H9 (cell line): ENCODE data around the gene PDXK. TPM values are rescaled to one million over a fixed set of nuclear protein-coding genes. Genes with fewer than 3 reads are reported as not detected.

Source experiments
- DNase-seq: peaks from one replicate; pipeline ENCODE4 v3.0.0-alpha.2; 2017
- H2AFZ ChIP-seq: one replicate; pipeline ENCODE4 v1.6.1; 2013; ENCODE audit warnings: mild to moderate bottlenecking, low read length, control low read depth, moderate library complexity
- H2AK5ac ChIP-seq: 2 replicates; pipeline ENCODE4 v1.6.1; 2013; ENCODE audit warnings: low read length, control low read depth, mixed read lengths; ENCODE audit not compliant: insufficient read length
- H2BK120ac ChIP-seq: one replicate; pipeline ENCODE4 v1.6.1; 2013; ENCODE audit warnings: low read depth, mild to moderate bottlenecking, low read length, control low read depth, inconsistent platforms; ENCODE audit not compliant: poor library complexity, severe bottlenecking
- H2BK12ac ChIP-seq: 2 replicates; pipeline ENCODE4 v1.6.1; 2013; ENCODE audit warnings: low read length, control low read depth, mixed read lengths, low read depth; ENCODE audit not compliant: insufficient read length
- H2BK15ac ChIP-seq: 2 replicates; pipeline ENCODE4 v1.6.1; 2013; ENCODE audit warnings: low read depth, low read length, control low read depth
- H2BK20ac ChIP-seq: one replicate; pipeline ENCODE4 v1.6.1; 2013; ENCODE audit warnings: low read depth, mild to moderate bottlenecking, low read length, control low read depth, inconsistent platforms; ENCODE audit not compliant: poor library complexity, severe bottlenecking
- H2BK5ac ChIP-seq: 2 replicates; pipeline ENCODE4 v1.6.1; 2013; ENCODE audit warnings: low read length, control low read depth, mixed read lengths; ENCODE audit not compliant: insufficient read length
- H3K14ac ChIP-seq: 2 replicates; pipeline ENCODE4 v1.6.1; 2013; ENCODE audit warnings: low read length, control low read depth; ENCODE audit not compliant: insufficient read depth
- H3K18ac ChIP-seq: 2 replicates; pipeline ENCODE4 v1.6.1; 2013; ENCODE audit warnings: low read depth, mild to moderate bottlenecking, mixed read lengths, low read length, control low read depth; ENCODE audit not compliant: insufficient read length
- H3K23ac ChIP-seq: 2 replicates; pipeline ENCODE4 v1.6.1; 2013; ENCODE audit warnings: low read length, control low read depth, mixed read lengths, low read depth; ENCODE audit not compliant: insufficient read length
- H3K23me2 ChIP-seq: 2 replicates; pipeline ENCODE4 v1.6.1; 2013; ENCODE audit warnings: low read depth, mild to moderate bottlenecking, mixed read lengths, low read length, control low read depth; ENCODE audit not compliant: insufficient read length, poor library complexity, severe bottlenecking
- H3K27ac ChIP-seq: 2 replicates; pipeline ENCODE4 v1.5.1; 2013; ENCODE audit warnings: low read length, control low read depth, mixed read lengths, low read depth; ENCODE audit not compliant: insufficient read length
- H3K27me3 ChIP-seq: 2 replicates; pipeline ENCODE4 v1.6.1; 2013; ENCODE audit warnings: low read length, control low read depth, inconsistent platforms; ENCODE audit not compliant: insufficient read depth
- H3K4ac ChIP-seq: 2 replicates; pipeline ENCODE4 v1.6.1; 2013; ENCODE audit warnings: low read depth, mild to moderate bottlenecking, control low read depth, inconsistent platforms, low read length, moderate library complexity
- H3K4me1 ChIP-seq: 2 replicates; pipeline ENCODE4 v1.6.1; 2013; ENCODE audit warnings: low read length, control low read depth, inconsistent platforms; ENCODE audit not compliant: insufficient read depth
- H3K4me2 ChIP-seq: 2 replicates; pipeline ENCODE4 v1.6.1; 2013; ENCODE audit warnings: low read length, control low read depth, mixed read lengths; ENCODE audit not compliant: insufficient read length, insufficient read depth
- H3K56ac ChIP-seq: 2 replicates; pipeline ENCODE4 v1.6.1; 2013; ENCODE audit warnings: low read depth, mild to moderate bottlenecking, mixed read lengths, low read length, control low read depth; ENCODE audit not compliant: insufficient read length
- H3K79me1 ChIP-seq: 2 replicates; pipeline ENCODE4 v1.6.1; 2013; ENCODE audit warnings: low read depth, mild to moderate bottlenecking, moderate library complexity, low read length, control low read depth, inconsistent platforms; ENCODE audit not compliant: insufficient read depth, poor library complexity, severe bottlenecking
- H3K79me2 ChIP-seq: 2 replicates; pipeline ENCODE4 v1.6.1; 2013; ENCODE audit warnings: low read length, control low read depth, inconsistent platforms; ENCODE audit not compliant: insufficient read depth
- H3K9ac ChIP-seq: 2 replicates; pipeline ENCODE4 v1.6.1; 2013; ENCODE audit warnings: low read length, control low read depth, mixed read lengths; ENCODE audit not compliant: insufficient read length; ENCODE audit errors: extremely low read depth
- H3K9me3 ChIP-seq: one replicate; pipeline ENCODE4 v1.6.1; 2013; ENCODE audit warnings: low read depth, low read length, inconsistent platforms; ENCODE audit not compliant: control insufficient read depth
- H3T11ph ChIP-seq: one replicate; pipeline ENCODE4 v1.6.1; 2013; ENCODE audit warnings: mild to moderate bottlenecking, low read length, control low read depth, inconsistent platforms
- H4K20me1 ChIP-seq: one replicate; pipeline ENCODE4 v1.6.1; 2013; ENCODE audit not compliant: control insufficient read depth, insufficient read length, insufficient read depth
- H4K5ac ChIP-seq: 2 replicates; pipeline ENCODE4 v1.6.1; 2013; ENCODE audit warnings: low read depth, mild to moderate bottlenecking, mixed read lengths, low read length, control low read depth; ENCODE audit not compliant: insufficient read length
- H4K8ac ChIP-seq: replicated peaks from 2 replicates; pipeline ENCODE4 v1.6.1; 2013; ENCODE audit warnings: low read length, control low read depth, mixed read lengths, low read depth; ENCODE audit not compliant: insufficient read length
- H4K91ac ChIP-seq: 2 replicates; pipeline ENCODE4 v1.6.1; 2013; ENCODE audit warnings: low read depth, mild to moderate bottlenecking, moderate library complexity, mixed read lengths, low read length, control low read depth; ENCODE audit not compliant: insufficient read length
- H3K27ac Mint-ChIP-seq, 3 experiments: 2 replicates in 2 of 3; 3 replicates in 1 of 3; pipeline ENCODE4 v1.8.0; 2020 to 2021; ENCODE audit warnings: mixed read lengths in 3 of 3, mild to moderate bottlenecking in 1 of 3, moderate library complexity in 1 of 3
- H3K27me3 Mint-ChIP-seq: 2 replicates; pipeline ENCODE4 v1.8.0; 2021; ENCODE audit warnings: low read depth, mild to moderate bottlenecking, moderate library complexity, mixed read lengths
- H3K36me3 Mint-ChIP-seq, 3 experiments: 2 replicates in 2 of 3; 3 replicates in 1 of 3; pipeline ENCODE4 v1.8.0; 2020 to 2021; ENCODE audit warnings: low read depth in 3 of 3, mixed read lengths in 3 of 3; ENCODE audit not compliant: insufficient read depth in 1 of 3
- H3K4me1 Mint-ChIP-seq, 2 experiments: 2 replicates each; pipeline ENCODE4 v1.8.0; 2020; ENCODE audit warnings: mixed read lengths in 2 of 2
- H3K4me3 Mint-ChIP-seq, 2 experiments: 2 replicates in 1 of 2; 3 replicates in 1 of 2; pipeline ENCODE4 v1.8.0; 2020 to 2021; ENCODE audit warnings: mild to moderate bottlenecking in 2 of 2, mixed read lengths in 2 of 2, moderate library complexity in 1 of 2
- H3K9me3 Mint-ChIP-seq, 2 experiments: 2 replicates in 1 of 2; 3 replicates in 1 of 2; pipeline ENCODE4 v1.8.0; 2020; ENCODE audit warnings: mild to moderate bottlenecking in 2 of 2, mixed read lengths in 2 of 2, moderate library complexity in 1 of 2
- CTCF ChIP-seq: fragments of 200-600 bp; sonication (generic); conservative IDR thresholded peaks from 3 replicates; pipeline ENCODE4 v1.8.0; 2021; ENCODE audit warnings: antibody characterized with exemption, mild to moderate bottlenecking
- WGBS: extraction: QIAGEN DNeasy Blood & Tissue Kit; methylation state at CpG from one replicate; pipeline ENCODE4 v1.1.7; 2013; ENCODE audit warnings: missing lambda C conversion rate, low lambda C conversion rate, mixed read lengths; ENCODE audit not compliant: insufficient read length; ENCODE audit errors: extremely low coverage; 5-methylcytosine and 5-hydroxymethylcytosine counted together
- total RNA-seq: library from RNA; stranded (reverse); gene quantifications from 2 replicates; pipeline ENCODE4 v1.2.1, GENCODE V29; 2021

The PDXK gene
- total RNA-seq, 1 experiment from 2014 or later = 109 TPM

- Mint-ChIP-seq H3K9me3 (no peaks in the 10 kb centered on the region), H3K36me3 (peaks cover 30 to 68% (median 40%) of the 10 kb centered on the region in 3 experiments), H3K27ac (no peak overlapping the region), H3K4me1 (no peaks in the 10 kb centered on the region), H3K27me3 (no peaks in the 10 kb centered on the region), H3K4me3 (no peak overlapping the region)
- Histone ChIP-seq H3K27ac (no peak overlapping the region), H3K18ac (no peak overlapping the region), H3K9ac (no peak overlapping the region), H4K5ac (no peak overlapping the region), H2BK12ac (no peak overlapping the region), H4K91ac (no peak overlapping the region), H4K8ac (no peak overlapping the region), H2BK5ac (no peak overlapping the region), H3K79me1 (no peaks in the 10 kb centered on the region), H3K27me3 (no peaks in the 10 kb centered on the region), H3K56ac (no peak overlapping the region), H3K9me3 (no peaks in the 10 kb centered on the region), H3K23me2 (no peaks in the 10 kb centered on the region), H4K20me1 (no peaks in the 10 kb centered on the region), H3K14ac (no peak overlapping the region), H3K4me1 (no peaks in the 10 kb centered on the region), H2AFZ (no peak overlapping the region), H3K4ac (no peak overlapping the region), H3K23ac (no peak overlapping the region), H2BK15ac (no peak overlapping the region), H3T11ph (no peak overlapping the region), H3K79me2 (no peaks in the 10 kb centered on the region), H2BK20ac (no peak overlapping the region), H3K4me2 (no peak overlapping the region), H2BK120ac (no peak overlapping the region), H2AK5ac (no peak overlapping the region)
- WGBS = no CpG with 5 or more reads among the region's 28 CpGs
- no peak for DNase-seq
- no peak for TF ChIP-seq CTCF
Observed at GRCh38 chr21:43752758-43753438, 34.0 kb downstream of the PDXK start.
